Smooth muscle cell (in vitro differentiated cells): ENCODE results near the gene SLC35B3. TPM values are rescaled to one million over a fixed set of nuclear protein-coding genes. Genes with fewer than 3 reads are reported as not detected.

Experiments used
- DNase-seq: peaks from one replicate; lab custom pipeline; 2025; ENCODE audit not compliant: unreplicated experiment; lab: John Stamatoyannopoulos, UW
- H2AFZ ChIP-seq: fragments of 200-600 bp; sonication (generic); 2 replicates; pipeline ENCODE4 v1.6.0; 2016; ENCODE audit warnings: antibody characterized with exemption, low read depth, mild to moderate bottlenecking
- H3F3A ChIP-seq: fragments of 200-600 bp; sonication (generic); 2 replicates; pipeline ENCODE4 v1.6.0; 2017; ENCODE audit warnings: antibody characterized with exemption, low read depth
- H3K27ac ChIP-seq: fragments of 200-600 bp; sonication (generic); 2 replicates; pipeline ENCODE4 v1.5.1; 2016; ENCODE audit warnings: low read depth, mild to moderate bottlenecking
- H3K27me3 ChIP-seq: fragments of 200-600 bp; sonication (generic); 2 replicates; pipeline ENCODE4 v1.6.1; 2016; ENCODE audit warnings: low read depth, mild to moderate bottlenecking
- H3K36me3 ChIP-seq: fragments of 200-600 bp; sonication (generic); 2 replicates; pipeline ENCODE4 v1.5.1; 2016; ENCODE audit warnings: low read depth
- H3K4me1 ChIP-seq: fragments of 200-600 bp; sonication (generic); 2 replicates; pipeline ENCODE4 v1.5.1; 2016; ENCODE audit warnings: low read depth
- H3K4me2 ChIP-seq: fragments of 200-600 bp; sonication (generic); 2 replicates; pipeline ENCODE4 v1.6.0; 2016; ENCODE audit warnings: mild to moderate bottlenecking
- H3K4me3 ChIP-seq: fragments of 200-600 bp; sonication (generic); 2 replicates; pipeline ENCODE4 v1.5.1; 2016; ENCODE audit warnings: mild to moderate bottlenecking
- H3K79me2 ChIP-seq: fragments of 200-600 bp; sonication (generic); 2 replicates; pipeline ENCODE4 v1.6.0; 2016; ENCODE audit warnings: low read depth, mild to moderate bottlenecking
- H3K9ac ChIP-seq: fragments of 200-600 bp; sonication (generic); 2 replicates; pipeline ENCODE4 v1.6.0; 2016; ENCODE audit warnings: low read depth
- H3K9me3 ChIP-seq: fragments of 200-600 bp; sonication (generic); replicated peaks from 2 replicates; pipeline ENCODE4 v1.5.1; 2016; ENCODE audit warnings: low read depth
- H4K20me1 ChIP-seq: fragments of 200-600 bp; sonication (generic); 2 replicates; pipeline ENCODE4 v1.6.0; 2016; ENCODE audit warnings: low read depth
- WGBS: methylation state at CpG from one replicate; pipeline ENCODE4 v1.1.7; 2016; ENCODE audit warnings: low lambda C conversion rate; 5-methylcytosine and 5-hydroxymethylcytosine counted together
- polyA plus RNA-seq: library from polyadenylated mRNA; unstranded; fragments of >200 nt; fragmentation: Nextera tagmentation; extraction: Ambion mirVana; gene quantifications from 2 replicates; pipeline ENCODE4 v1.2.1, GENCODE V29; 2016
- total RNA-seq: library from RNA; depleted of rRNA; stranded (reverse); fragments of >200 nt; gene quantifications from 2 replicates; pipeline ENCODE4 v1.2.3, GENCODE V29; 2014
- TF ChIP-seq, protein P1 (sequence below): fragments of 200-600 bp; sonication (generic); IDR thresholded peaks from 2 replicates; pipeline ENCODE4 v1.5.1; 2017; ENCODE audit warnings: borderline replicate concordance, mild to moderate bottlenecking, antibody characterized with exemption; ENCODE audit not compliant: insufficient read depth, poor library complexity, severe bottlenecking

SLC35B3 gene
- total and polyA plus RNA-seq, 2 experiments from 2014 or later: 24.2 to 24.5 TPM

DNA sequence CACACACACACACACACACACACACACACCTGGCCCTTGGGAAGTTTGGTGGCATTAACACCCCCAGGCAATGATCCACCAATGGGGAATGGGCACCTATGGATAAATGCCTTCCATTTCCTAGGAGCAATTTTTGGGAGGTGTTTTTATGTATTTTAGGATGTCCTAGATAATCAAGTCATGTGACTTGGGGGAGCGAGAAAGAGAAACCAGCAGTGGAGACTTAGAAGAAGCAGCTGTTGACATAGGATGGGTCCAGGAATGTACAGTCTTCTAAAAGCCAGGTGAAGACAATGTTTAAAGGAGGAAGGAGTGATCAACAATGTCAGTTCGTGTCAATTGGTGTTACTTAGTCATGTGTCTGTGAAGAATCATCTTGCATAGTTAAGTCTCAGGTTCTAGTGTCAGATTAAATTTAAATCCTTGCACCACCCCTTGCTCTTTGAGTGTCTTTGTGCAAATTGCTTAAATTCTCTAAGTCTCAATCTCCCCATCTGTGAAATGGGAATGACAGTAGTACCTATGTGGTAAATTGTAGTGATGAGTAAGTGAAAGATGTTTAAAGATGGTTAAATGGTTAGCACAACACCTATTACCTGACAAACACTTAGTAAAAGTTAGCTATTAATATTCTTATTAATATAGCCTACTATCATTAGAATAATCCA is 4.4 kb upstream of the SLC35B3 start:
- Histone ChIP-seq H3F3A (no peaks in the 10 kb centered on the region), H3K27ac (no peak overlapping the region)

DNA sequence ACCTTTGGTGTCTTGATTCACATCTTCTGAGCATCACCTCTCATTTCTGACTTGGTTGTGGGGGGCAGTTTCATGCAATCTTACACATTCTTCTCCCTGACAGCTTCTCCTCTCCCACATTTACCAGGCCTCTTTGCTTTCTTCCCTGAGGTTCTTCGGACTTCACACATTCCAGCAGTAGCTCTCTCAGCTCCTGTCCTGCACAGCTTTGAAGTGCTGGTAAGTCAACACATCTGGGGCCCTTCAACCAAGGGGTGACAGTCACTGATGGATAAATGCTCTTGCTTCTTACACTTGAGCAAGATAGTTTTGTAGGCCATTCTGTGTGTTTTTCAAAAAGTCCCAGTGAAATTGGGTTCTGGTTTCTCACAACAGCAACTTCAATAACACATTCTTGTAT is 2.5 kb upstream of the SLC35B3 start:
- 73% methylated on average over 1 of the region's 1 CpG for WGBS
- Histone ChIP-seq H4K20me1 (peaks cover 9% of the 10 kb centered on the region), H3K9ac (no peak overlapping the region), H3K9me3 (no peaks in the 10 kb centered on the region), H3K27me3 (no peaks in the 10 kb centered on the region), H3K4me1 (peaks cover 21% of the 10 kb centered on the region), H3K4me2 (no peak overlapping the region), H3K79me2 (peaks cover 24% of the 10 kb centered on the region), H3K4me3 (no peak overlapping the region), H3K27ac (no peak overlapping the region), H2AFZ (no peak overlapping the region), H3K36me3 (no peaks in the 10 kb centered on the region), H3F3A (no peaks in the 10 kb centered on the region)
- no peak for DNase-seq
- TF ChIP-seq, protein P1, sequence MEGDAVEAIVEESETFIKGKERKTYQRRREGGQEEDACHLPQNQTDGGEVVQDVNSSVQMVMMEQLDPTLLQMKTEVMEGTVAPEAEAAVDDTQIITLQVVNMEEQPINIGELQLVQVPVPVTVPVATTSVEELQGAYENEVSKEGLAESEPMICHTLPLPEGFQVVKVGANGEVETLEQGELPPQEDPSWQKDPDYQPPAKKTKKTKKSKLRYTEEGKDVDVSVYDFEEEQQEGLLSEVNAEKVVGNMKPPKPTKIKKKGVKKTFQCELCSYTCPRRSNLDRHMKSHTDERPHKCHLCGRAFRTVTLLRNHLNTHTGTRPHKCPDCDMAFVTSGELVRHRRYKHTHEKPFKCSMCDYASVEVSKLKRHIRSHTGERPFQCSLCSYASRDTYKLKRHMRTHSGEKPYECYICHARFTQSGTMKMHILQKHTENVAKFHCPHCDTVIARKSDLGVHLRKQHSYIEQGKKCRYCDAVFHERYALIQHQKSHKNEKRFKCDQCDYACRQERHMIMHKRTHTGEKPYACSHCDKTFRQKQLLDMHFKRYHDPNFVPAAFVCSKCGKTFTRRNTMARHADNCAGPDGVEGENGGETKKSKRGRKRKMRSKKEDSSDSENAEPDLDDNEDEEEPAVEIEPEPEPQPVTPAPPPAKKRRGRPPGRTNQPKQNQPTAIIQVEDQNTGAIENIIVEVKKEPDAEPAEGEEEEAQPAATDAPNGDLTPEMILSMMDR: no peak

More for the DNA sequence above, 4.4 kb upstream of the SLC35B3 start:
- H3K79me2 ChIP-seq: peaks cover 4% of the 10 kb centered on the region
- no peak overlapping the region for H2AFZ ChIP-seq
- H3K4me3 ChIP-seq: no peak overlapping the region
- TF ChIP-seq, protein P1: no peak
- H3K4me2 ChIP-seq: no peak overlapping the region
- no peak for DNase-seq
- peaks cover 4% of the 10 kb centered on the region for H3K4me1 ChIP-seq
- no peaks in the 10 kb centered on the region for H3K27me3 ChIP-seq
- WGBS: 77% methylated on average over 2 of the region's 2 CpGs
- H3K36me3 ChIP-seq: no peaks in the 10 kb centered on the region
- no peak overlapping the region for H3K9ac ChIP-seq
- H3K9me3 ChIP-seq: no peaks in the 10 kb centered on the region
- no peaks in the 10 kb centered on the region for H4K20me1 ChIP-seq

DNA sequence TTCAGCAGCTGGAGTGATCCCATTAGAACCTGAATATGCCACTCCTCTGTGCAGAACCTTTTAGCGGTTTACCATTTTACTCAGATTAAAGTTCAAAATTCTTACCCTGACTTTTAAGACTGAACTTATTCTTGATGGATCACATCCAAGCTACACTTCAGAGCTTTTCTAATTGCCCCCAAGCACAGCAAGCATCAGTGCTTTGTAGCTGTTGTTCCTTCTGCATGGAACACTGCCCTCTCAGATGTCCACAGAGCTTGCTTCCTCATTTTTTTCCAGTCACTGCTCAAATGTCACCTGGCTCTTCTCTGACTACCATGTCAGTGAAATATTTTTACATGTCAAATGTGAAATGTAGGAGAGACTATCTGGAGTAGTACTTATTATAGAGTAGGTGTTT is 1.6 kb upstream of the SLC35B3 start:
- Histone ChIP-seq H3K36me3 (no peaks in the 10 kb centered on the region), H3K4me2 (no peak overlapping the region), H3K4me3 (no peak overlapping the region), H2AFZ (no peak overlapping the region), H3K9ac (no peak overlapping the region), H3F3A (no peaks in the 10 kb centered on the region), H3K4me1 (peaks cover 21% of the 10 kb centered on the region), H3K79me2 (peaks cover 32% of the 10 kb centered on the region), H3K27me3 (no peaks in the 10 kb centered on the region), H3K9me3 (no peaks in the 10 kb centered on the region), H4K20me1 (peaks cover 14% of the 10 kb centered on the region), H3K27ac (no peak overlapping the region)
- 100% methylated on average over 1 of the region's 1 CpG for whole genome bisulfite sequencing
- no peak for DNase-seq
- TF ChIP-seq, protein P1: no peak

DNA sequence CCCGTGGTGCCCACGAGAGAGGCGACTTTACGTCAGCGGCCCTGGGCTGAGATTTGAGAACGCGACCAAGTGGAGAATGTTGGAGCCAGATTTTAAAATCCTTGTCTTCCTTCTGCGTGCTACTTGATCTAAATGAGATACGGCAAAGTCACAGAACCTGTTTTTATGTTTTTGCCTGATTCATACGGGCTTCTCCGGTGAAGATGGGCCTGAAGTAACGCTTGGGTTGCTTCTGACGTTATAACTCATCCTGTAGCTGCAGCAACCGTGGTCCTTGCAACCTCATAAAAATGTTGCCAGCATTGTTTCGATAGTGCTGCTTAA is 462 bp upstream of the SLC35B3 start:
- Histone ChIP-seq H3K36me3 (no peaks in the 10 kb centered on the region), H3K4me2 (peak overlapping the region; percentile 99), H3K4me3 (peak overlapping the region; percentile 94), H3K79me2 (peaks cover 40% of the 10 kb centered on the region), H4K20me1 (peaks cover 16% of the 10 kb centered on the region), H3K4me1 (peaks cover 21% of the 10 kb centered on the region), H3K27me3 (no peaks in the 10 kb centered on the region), H3K27ac (peak overlapping the region; percentile 76), H3K9ac (peak overlapping the region; percentile 42), H3F3A (no peaks in the 10 kb centered on the region), H2AFZ (peak overlapping the region; percentile 96), H3K9me3 (no peaks in the 10 kb centered on the region)
- WGBS: 36% methylated on average over 15 of the region's 15 CpGs
- TF ChIP-seq, protein P1: no peak
- no peak for DNase-seq
